Kidney tubule cell (primary cell): ENCODE data around the gene ETFBKMT.
"Not testable (repeated sequence)": the region's sequence is repeated elsewhere in the genome, so short reads cannot be mapped to it uniquely, and the experiment has no call there.

Experiments used
- DNase-seq: peaks from one replicate; pipeline ENCODE4 v3.0.0-alpha.2; 2018; ENCODE audit warnings: low spot score

ETFBKMT gene

GRCh38 chr12:31718542-31719198 lies 59.2 kb downstream of the ETFBKMT start:
- not testable (repeated sequence) for DNase-seq

GRCh38 chr12:31722580-31722979 lies 63.1 kb downstream of the ETFBKMT start:
- no peak for DNase-seq
